ENCODE data around the gene MYO7A. TPM values are rescaled to one million over a fixed set of nuclear protein-coding genes. Genes with fewer than 3 reads are reported as not detected.

The MYO7A gene
- total RNA-seq, 4 donors from 2014 or later, result 2.0 to 18.2 (median 6.6) TPM

DNA sequence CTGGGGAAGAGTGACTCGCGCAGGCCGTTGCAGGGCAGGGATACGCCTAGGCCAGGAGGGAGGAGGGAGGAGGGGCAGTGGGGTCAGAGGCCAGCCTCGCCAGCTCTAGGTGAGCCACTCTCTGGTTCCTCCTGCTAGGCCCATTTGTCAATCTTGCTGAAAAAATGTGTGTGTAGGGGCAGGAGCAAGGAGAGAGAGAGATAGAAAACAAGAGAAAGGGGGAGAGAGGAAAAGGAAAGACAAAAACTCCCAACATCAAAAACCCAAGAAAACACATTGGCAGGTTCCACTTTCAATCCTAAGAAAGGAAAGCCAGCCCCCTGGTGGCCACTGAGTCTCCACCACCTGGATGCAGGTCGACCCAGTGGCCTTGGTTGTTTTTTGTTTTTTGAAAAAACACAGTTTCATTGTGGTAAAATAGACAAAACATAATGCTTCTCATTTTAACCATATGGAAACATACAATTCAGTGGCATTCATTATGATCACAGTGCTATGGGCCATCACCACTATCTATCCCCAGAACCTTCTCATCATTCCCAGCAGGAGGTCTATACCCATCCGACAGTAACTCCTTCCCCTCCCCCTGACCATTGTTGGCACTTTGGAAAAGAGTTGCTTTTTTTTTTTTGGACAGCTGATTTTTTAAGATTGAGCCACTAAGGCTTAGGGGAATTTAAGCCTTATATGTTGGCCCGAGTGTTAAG is 14.5 kb upstream of the MYO7A start:
- Histone ChIP-seq H3K4me1 (no peaks in the 10 kb centered on the region), H3K27me3 (no peaks in the 10 kb centered on the region), H3K9me3 (no peaks in the 10 kb centered on the region), H3K4me3 (no peak overlapping the region), H3K36me3 (no peaks in the 10 kb centered on the region), H3K27ac (no peak overlapping the region)
- no peak for DNase-seq
- intact Hi-C loops (cut with DNase I; ENCODE audit: low total_unique reads), result no loop called here
- TF ChIP-seq, protein P1, sequence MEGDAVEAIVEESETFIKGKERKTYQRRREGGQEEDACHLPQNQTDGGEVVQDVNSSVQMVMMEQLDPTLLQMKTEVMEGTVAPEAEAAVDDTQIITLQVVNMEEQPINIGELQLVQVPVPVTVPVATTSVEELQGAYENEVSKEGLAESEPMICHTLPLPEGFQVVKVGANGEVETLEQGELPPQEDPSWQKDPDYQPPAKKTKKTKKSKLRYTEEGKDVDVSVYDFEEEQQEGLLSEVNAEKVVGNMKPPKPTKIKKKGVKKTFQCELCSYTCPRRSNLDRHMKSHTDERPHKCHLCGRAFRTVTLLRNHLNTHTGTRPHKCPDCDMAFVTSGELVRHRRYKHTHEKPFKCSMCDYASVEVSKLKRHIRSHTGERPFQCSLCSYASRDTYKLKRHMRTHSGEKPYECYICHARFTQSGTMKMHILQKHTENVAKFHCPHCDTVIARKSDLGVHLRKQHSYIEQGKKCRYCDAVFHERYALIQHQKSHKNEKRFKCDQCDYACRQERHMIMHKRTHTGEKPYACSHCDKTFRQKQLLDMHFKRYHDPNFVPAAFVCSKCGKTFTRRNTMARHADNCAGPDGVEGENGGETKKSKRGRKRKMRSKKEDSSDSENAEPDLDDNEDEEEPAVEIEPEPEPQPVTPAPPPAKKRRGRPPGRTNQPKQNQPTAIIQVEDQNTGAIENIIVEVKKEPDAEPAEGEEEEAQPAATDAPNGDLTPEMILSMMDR (IDR thresholded peaks at IDR 0.05), result peak in 1 of 4 experiments; percentile 22
- no peak for TF ChIP-seq POLR2A (IDR thresholded peaks at IDR 0.05)

DNA sequence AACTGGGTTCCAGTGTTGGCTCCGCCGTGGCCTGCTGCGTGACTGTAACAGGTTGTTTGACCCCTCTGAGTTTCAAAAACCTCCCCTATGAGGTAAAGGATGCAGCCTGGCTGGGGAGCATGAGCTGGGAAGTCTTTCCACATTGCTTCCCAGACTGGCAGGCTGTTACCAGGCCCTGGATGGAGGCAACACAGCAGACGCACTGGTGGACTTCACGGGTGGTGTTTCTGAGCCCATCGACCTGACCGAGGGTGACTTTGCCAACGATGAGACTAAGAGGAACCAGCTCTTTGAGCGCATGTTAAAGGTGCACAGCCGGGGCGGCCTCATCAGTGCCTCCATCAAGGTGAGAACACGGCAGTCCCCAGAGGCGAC is 14.0 kb upstream of the MYO7A start:
- H3K36me3 ChIP-seq, result no peaks in the 10 kb centered on the region
- no peak for DNase-seq
- no peaks in the 10 kb centered on the region for H3K9me3 ChIP-seq
- no peak overlapping the region for H3K27ac ChIP-seq
- H3K4me3 ChIP-seq, result no peak overlapping the region
- no peaks in the 10 kb centered on the region for H3K4me1 ChIP-seq
- intact Hi-C loops (cut with DNase I; ENCODE audit: low total_unique reads), result no loop called here
- TF ChIP-seq, protein P1 (IDR thresholded peaks at IDR 0.05), result no peak
- TF ChIP-seq POLR2A (IDR thresholded peaks at IDR 0.05), result no peak
- no peaks in the 10 kb centered on the region for H3K27me3 ChIP-seq

DNA sequence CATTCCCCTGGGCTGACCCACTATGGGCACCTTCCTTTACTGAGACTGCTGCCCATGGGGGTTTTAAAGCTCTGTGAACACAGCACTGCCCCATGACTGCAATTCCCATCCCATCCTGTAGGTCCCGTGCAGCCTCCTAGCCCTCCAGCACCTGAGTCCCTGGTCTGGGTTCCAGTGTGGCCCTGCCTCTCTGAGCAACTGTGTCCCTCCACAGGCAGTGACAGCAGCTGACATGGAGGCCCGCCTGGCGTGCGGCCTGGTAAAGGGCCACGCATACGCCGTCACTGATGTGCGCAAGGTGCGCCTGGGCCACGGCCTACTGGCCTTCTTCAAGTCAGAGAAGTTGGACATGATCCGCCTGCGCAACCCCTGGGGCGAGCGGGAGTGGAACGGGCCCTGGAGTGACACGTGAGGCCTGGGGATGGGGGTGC is 12.8 kb upstream of the MYO7A start:
- intact Hi-C loops (cut with DNase I; ENCODE audit: low total_unique reads), result no loop called here
- TF ChIP-seq, protein P1 (IDR thresholded peaks at IDR 0.05), result no peak
- no peak for TF ChIP-seq POLR2A (IDR thresholded peaks at IDR 0.05)
- H3K9me3 ChIP-seq, result no peaks in the 10 kb centered on the region

DNA sequence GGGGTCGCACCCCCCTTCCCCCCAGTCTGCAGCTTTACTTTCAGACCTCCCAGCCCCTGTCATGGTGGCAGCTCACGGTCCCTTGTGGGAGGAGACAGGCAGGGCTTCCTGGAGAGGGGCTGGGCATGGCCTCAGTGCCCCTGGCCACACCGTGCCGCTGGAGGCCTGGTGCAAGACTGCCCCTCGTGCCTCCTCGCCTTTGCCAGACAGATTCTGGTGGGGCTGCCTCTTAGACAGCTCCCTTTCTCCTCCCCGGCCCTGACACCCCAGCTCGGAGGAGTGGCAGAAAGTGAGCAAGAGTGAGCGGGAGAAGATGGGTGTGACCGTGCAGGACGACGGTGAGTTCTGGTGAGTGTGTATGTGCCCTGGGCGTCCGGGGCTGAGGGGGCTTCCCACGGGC is 12.1 kb upstream of the MYO7A start:
- intact Hi-C loops (cut with DNase I; ENCODE audit: low total_unique reads), result no loop called here
- H3K9me3 ChIP-seq, result no peaks in the 10 kb centered on the region
- no peaks in the 10 kb centered on the region for H3K4me1 ChIP-seq
- H3K4me3 ChIP-seq, result no peak overlapping the region
- no peaks in the 10 kb centered on the region for H3K27me3 ChIP-seq
- DNase-seq, result no peak
- TF ChIP-seq, protein P1 (IDR thresholded peaks at IDR 0.05), result no peak
- TF ChIP-seq POLR2A (IDR thresholded peaks at IDR 0.05), result no peak
- no peak overlapping the region for H3K27ac ChIP-seq
- no peaks in the 10 kb centered on the region for H3K36me3 ChIP-seq

More for the DNA sequence above, 12.8 kb upstream of the MYO7A start:
- Histone ChIP-seq H3K4me3 (no peak overlapping the region), H3K4me1 (no peaks in the 10 kb centered on the region), H3K27ac (no peak overlapping the region), H3K27me3 (no peaks in the 10 kb centered on the region), H3K36me3 (no peaks in the 10 kb centered on the region)
- no peak for DNase-seq

DNA sequence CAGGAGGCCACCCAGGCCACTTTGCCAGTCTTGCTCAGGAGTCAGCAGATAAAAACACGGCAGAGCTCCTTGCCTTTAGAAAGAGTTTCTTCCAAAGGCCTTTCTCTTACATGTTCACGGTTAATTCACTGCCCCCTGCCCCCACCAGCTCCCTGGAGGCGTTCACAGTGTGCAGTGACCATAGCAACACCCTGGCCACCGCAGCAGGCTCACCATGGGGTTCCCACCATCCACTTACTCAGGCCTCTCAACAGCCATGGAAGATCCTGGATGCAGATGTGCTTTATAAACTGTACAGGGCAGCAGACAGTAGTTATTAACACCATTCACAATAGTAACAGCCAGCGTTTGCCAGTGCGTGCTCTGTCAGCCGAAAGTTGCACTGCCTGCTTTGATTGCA is 10.6 kb upstream of the MYO7A start:
- TF ChIP-seq POLR2A (IDR thresholded peaks at IDR 0.05), result no peak
- TF ChIP-seq, protein P1 (IDR thresholded peaks at IDR 0.05), result no peak
- no peak overlapping the region for H3K27ac ChIP-seq
- no peaks in the 10 kb centered on the region for H3K4me1 ChIP-seq
- H3K36me3 ChIP-seq, result no peaks in the 10 kb centered on the region
- no peaks in the 10 kb centered on the region for H3K9me3 ChIP-seq
- intact Hi-C loops (cut with DNase I; ENCODE audit: low total_unique reads), result no loop called here
- H3K27me3 ChIP-seq, result no peaks in the 10 kb centered on the region
- DNase-seq, result no peak
- H3K4me3 ChIP-seq, result no peak overlapping the region
